SK-N-SH treated with all-trans-retinoic acid at 6 μM for 48 hours (cell line): ENCODE measurements around the gene VSIR.

Experiments
- ARNTL ChIP-seq: fragments of 450-650 bp; formaldehyde crosslinking; IDR thresholded peaks from 2 replicates; pipeline ENCODE4 v1.5.0; 2020; ENCODE audit warnings: low read depth, mild to moderate bottlenecking, moderate library complexity, borderline replicate concordance
- BACH2 ChIP-seq: fragments of 250-450 bp; sonication (Bioruptor Pico); IDR thresholded peaks from 2 replicates; pipeline ENCODE4 v1.9.0; 2021; ENCODE audit warnings: mild to moderate bottlenecking, borderline replicate concordance
- ESRRG ChIP-seq: fragments of 250-450 bp; sonication (Bioruptor Pico); IDR thresholded peaks from 2 replicates; pipeline ENCODE4 v1.6.1; 2021; ENCODE audit warnings: mild to moderate bottlenecking
- GLIS3 ChIP-seq: fragments of 250-450 bp; sonication (Bioruptor Pico); IDR thresholded peaks from 2 replicates; pipeline ENCODE4 v1.5.0; 2020; ENCODE audit warnings: mild to moderate bottlenecking, moderate library complexity
- ISL1 ChIP-seq: fragments of 250-450 bp; sonication (Bioruptor Pico); IDR thresholded peaks from 2 replicates; pipeline ENCODE4 v2.1.2; 2022; ENCODE audit warnings: mild to moderate bottlenecking, moderate library complexity
- PATZ1 ChIP-seq: fragments of 250-450 bp; sonication (Bioruptor Pico); IDR thresholded peaks from 2 replicates; pipeline ENCODE4 v1.8.0; 2020; ENCODE audit warnings: mild to moderate bottlenecking, moderate library complexity, borderline replicate concordance
- SNAI2 ChIP-seq: fragments of 250-450 bp; sonication (Bioruptor Pico); IDR thresholded peaks from 2 replicates; pipeline ENCODE4 v1.5.0; 2020; ENCODE audit warnings: mild to moderate bottlenecking, moderate library complexity
- TOX ChIP-seq: fragments of 250-450 bp; sonication (Bioruptor Pico); IDR thresholded peaks from 2 replicates; pipeline ENCODE4 v1.8.0; 2021; ENCODE audit warnings: mild to moderate bottlenecking, moderate library complexity, borderline replicate concordance
- ZFP3 ChIP-seq: fragments of 250-450 bp; sonication (Bioruptor Pico); IDR thresholded peaks from 2 replicates; pipeline ENCODE4 v1.5.0; 2020; ENCODE audit warnings: mild to moderate bottlenecking, moderate library complexity
- ZFP30 ChIP-seq: fragments of 450-650 bp; formaldehyde crosslinking; IDR thresholded peaks from 2 replicates; pipeline ENCODE4 v1.5.0; 2022; ENCODE audit warnings: mild to moderate bottlenecking, moderate library complexity
- ZNF8 ChIP-seq: fragments of 450-650 bp; formaldehyde crosslinking; IDR thresholded peaks from 2 replicates; pipeline ENCODE4 v1.5.0; 2020; ENCODE audit warnings: mild to moderate bottlenecking, moderate library complexity
- TF ChIP-seq, protein P1 (sequence below): fragments of 250-450 bp; sonication (Bioruptor Pico); IDR thresholded peaks from 2 replicates; pipeline ENCODE4 v1.8.0; 2021; ENCODE audit warnings: low read depth, mild to moderate bottlenecking, moderate library complexity, borderline replicate concordance

DNA sequence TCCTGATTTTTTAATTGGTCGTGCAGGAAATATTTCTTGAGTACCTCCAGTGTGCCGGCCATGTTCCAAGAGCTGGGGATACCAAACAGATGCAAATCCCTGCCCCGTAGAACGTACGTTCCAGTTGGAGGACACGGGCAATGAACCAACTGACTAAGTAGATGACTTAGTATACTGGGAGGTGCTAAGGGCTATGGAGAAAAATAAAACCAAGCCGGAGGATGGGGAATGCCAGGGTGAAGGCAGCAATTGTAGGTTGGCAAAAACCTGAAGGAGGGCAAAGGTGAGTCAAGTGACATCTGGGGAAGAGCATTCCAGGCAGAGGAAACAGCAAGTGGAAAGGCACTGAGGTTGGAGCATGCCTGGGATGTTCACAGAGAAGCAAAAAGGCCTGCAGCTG, 6.8 kb upstream of the VSIR start:
- TF ChIP-seq ARNTL (CRISPR knock-in tag) (no peak), PATZ1 (CRISPR knock-in tag) (no peak), ESRRG (no peak), ZFP3 (CRISPR knock-in tag) (no peak), ZNF8 (CRISPR knock-in tag) (no peak), GLIS3 (CRISPR knock-in tag) (no peak), BACH2 (CRISPR knock-in tag) (no peak), SNAI2 (no peak), ISL1 (CRISPR knock-in tag) (no peak), TOX (no peak), ZFP30 (CRISPR knock-in tag) (no peak)
- TF ChIP-seq, protein P1, sequence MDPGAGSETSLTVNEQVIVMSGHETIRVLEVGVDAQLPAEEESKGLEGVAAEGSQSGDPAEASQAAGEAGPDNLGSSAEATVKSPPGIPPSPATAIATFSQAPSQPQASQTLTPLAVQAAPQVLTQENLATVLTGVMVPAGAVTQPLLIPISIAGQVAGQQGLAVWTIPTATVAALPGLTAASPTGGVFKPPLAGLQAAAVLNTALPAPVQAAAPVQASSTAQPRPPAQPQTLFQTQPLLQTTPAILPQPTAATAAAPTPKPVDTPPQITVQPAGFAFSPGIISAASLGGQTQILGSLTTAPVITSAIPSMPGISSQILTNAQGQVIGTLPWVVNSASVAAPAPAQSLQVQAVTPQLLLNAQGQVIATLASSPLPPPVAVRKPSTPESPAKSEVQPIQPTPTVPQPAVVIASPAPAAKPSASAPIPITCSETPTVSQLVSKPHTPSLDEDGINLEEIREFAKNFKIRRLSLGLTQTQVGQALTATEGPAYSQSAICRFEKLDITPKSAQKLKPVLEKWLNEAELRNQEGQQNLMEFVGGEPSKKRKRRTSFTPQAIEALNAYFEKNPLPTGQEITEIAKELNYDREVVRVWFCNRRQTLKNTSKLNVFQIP (CRISPR knock-in tag), result no peak
